GM12878 (cell line): ENCODE data around the gene SLC12A6. TPM values are rescaled to one million over a fixed set of nuclear protein-coding genes. Genes with fewer than 3 reads are reported as not detected.

ENCODE experiments used
- ATAC-seq: fragments of 200-7000 bp; cut with Tn5 transposase; 3 replicates; pipeline ENCODE4 v1.9.1; 2020; ENCODE audit warnings: mild to moderate bottlenecking, moderate library complexity
- BruUV-seq: library from RNA; stranded (reverse); fragments of 400-500 nt; replicated peaks from 2 replicates; lab custom pipeline; 2021; lab: Mats Ljungman, UMichigan
- CTCF ChIA-PET: fragments of 300-600 bp; sonication (Branson Sonifier 250); formaldehyde crosslinking; extraction: SDS; loops from one replicate; lab custom pipeline; 2021; ENCODE audit warnings: inconsistent platforms; lab: Yijun Ruan, JAX
- POLR2A ChIA-PET: fragments of 350-600 bp; formaldehyde crosslinking; extraction: SDS; loops from one replicate; lab custom pipeline; 2021; ENCODE audit warnings: inconsistent platforms; lab: Charles Lee
- RAD21 ChIA-PET: fragments of 300-600 bp; sonication (Branson Sonifier 250); formaldehyde crosslinking; loops from one replicate; lab custom pipeline; 2023; ENCODE audit warnings: antibody characterized with exemption; ENCODE audit not compliant: unreplicated experiment; lab: Charles Lee
- SMC1A ChIA-PET: fragments of 300-600 bp; sonication (Branson Sonifier 250); formaldehyde crosslinking; loops from one replicate; lab custom pipeline; 2023; ENCODE audit not compliant: unreplicated experiment, uncharacterized antibody; lab: Charles Lee
- DNase-seq: peaks from one replicate; pipeline ENCODE4 v3.0.0-alpha.2; 2011; ENCODE audit warnings: low read depth, low spot score
- FAIRE-seq: peaks from 3 replicates; lab custom pipeline; 2011; peaks lifted over from hg19 to GRCh38; lab: Jason Lieb, UNC
- H2AFZ ChIP-seq: 2 replicates; pipeline ENCODE4 v1.6.0; 2011; ENCODE audit warnings: low read depth, low read length, control low read depth; ENCODE audit not compliant: control insufficient read depth
- H3K27ac ChIP-seq: 2 replicates; pipeline ENCODE4 v1.5.1; 2011; ENCODE audit warnings: control low read depth; ENCODE audit not compliant: control insufficient read depth, insufficient read depth
- H3K27me3 ChIP-seq, 2 experiments: replicated peaks in 1 of 2; 2 replicates each; pipeline versions ENCODE4 v1.6.0 to v1.6.1; 2011; ENCODE audit warnings: low read length in 1 of 2; ENCODE audit not compliant: control insufficient read depth in 2 of 2, insufficient read depth in 2 of 2
- H3K36me3 ChIP-seq, 2 experiments: 2 replicates each; pipeline ENCODE4 v1.5.1; 2011; ENCODE audit warnings: low read length in 1 of 2; ENCODE audit not compliant: control insufficient read depth in 2 of 2, insufficient read depth in 2 of 2
- H3K4me1 ChIP-seq: 2 replicates; pipeline ENCODE4 v1.6.1; 2011; ENCODE audit warnings: mild to moderate bottlenecking, low read length, moderate library complexity, mixed read lengths; ENCODE audit not compliant: control insufficient read depth, insufficient read depth
- H3K4me2 ChIP-seq: 2 replicates; pipeline ENCODE4 v1.6.0; 2011; ENCODE audit warnings: control low read depth; ENCODE audit not compliant: control insufficient read depth, insufficient read depth
- H3K4me3 ChIP-seq: fragments of 200-600 bp; sonication (generic); 2 replicates; pipeline ENCODE4 v1.5.1; 2016
- H3K79me2 ChIP-seq: 2 replicates; pipeline ENCODE4 v1.6.0; 2011; ENCODE audit warnings: low read length; ENCODE audit not compliant: control insufficient read depth, insufficient read depth
- H3K9ac ChIP-seq: 2 replicates; pipeline ENCODE4 v1.8.0; 2011; ENCODE audit warnings: low read length, control low read depth, mixed read lengths; ENCODE audit not compliant: control insufficient read depth, insufficient read depth
- H3K9me3 ChIP-seq: replicated peaks from 3 replicates; pipeline ENCODE4 v1.5.1; 2011; ENCODE audit warnings: mild to moderate bottlenecking, low read length; ENCODE audit not compliant: control insufficient read depth, insufficient read depth
- H4K20me1 ChIP-seq: 2 replicates; pipeline ENCODE4 v1.6.0; 2011; ENCODE audit not compliant: control insufficient read depth, insufficient read depth
- ETV6 ChIP-seq, 2 experiments: fragments of 450-650 bp in 1 of 2; IDR thresholded peaks in 1 of 2; conservative IDR thresholded peaks in 1 of 2; 2 replicates each; pipeline ENCODE4 v1.6.1; 2014; ENCODE audit warnings: antibody characterized with exemption in 1 of 2, borderline replicate concordance in 1 of 2, low read depth in 1 of 2, mild to moderate bottlenecking in 1 of 2, moderate library complexity in 1 of 2
- ZNF622 ChIP-seq: fragments of 450-650 bp; IDR thresholded peaks from 2 replicates; pipeline ENCODE4 v1.6.1; 2017; ENCODE audit warnings: mild to moderate bottlenecking, inconsistent platforms
- WGBS: methylation state at CpG from one replicate; pipeline ENCODE4 v1.1.6; 2016; ENCODE audit warnings: low lambda C conversion rate; ENCODE audit not compliant: insufficient replicate concordance, insufficient coverage; ENCODE audit errors: missing lambda C conversion rate; 5-methylcytosine and 5-hydroxymethylcytosine counted together
- in situ Hi-C: fragments of 300-500 bp; cut with MboI; formaldehyde crosslinking; loops from 9 replicates; pipeline ENCODE4 v1.14.3; 2018; ENCODE audit warnings: mixed read lengths
- intact Hi-C: fragments of 100-400 bp; cut with micrococcal nuclease; formaldehyde crosslinking; loops from one replicate; pipeline ENCODE4 v1.14.2; 2022; ENCODE audit not compliant: unreplicated experiment
- polyA plus RNA-seq, 11 experiments: library from polyadenylated mRNA; depleted of rRNA in 4 of 11; unstranded in 6 of 11; stranded (reverse) in 5 of 11; fragments of >200 nt; fragmentation: Nextera tagmentation in 4 of 11; fragmentation: Illumina TruSeq in 1 of 11; extraction: Ambion mirVana in 4 of 11; extraction: Trizol in 1 of 11; gene quantifications; 1 replicate in 1 of 11; 2 replicates in 10 of 11; pipeline versions ENCODE4 v1.2.1 to v1.2.3, GENCODE V29; 2011 to 2016; ENCODE audit warnings: inconsistent platforms in 2 of 11, missing spikeins in 2 of 11, low read depth in 1 of 11
- total RNA-seq, 4 experiments: library from RNA; depleted of rRNA in 3 of 4; stranded (reverse); fragments of >200 nt in 3 of 4; fragmentation: Illumina TruSeq in 1 of 4; extraction: Trizol in 1 of 4; gene quantifications; 2 replicates each; pipeline versions ENCODE4 v1.2.1 to v1.2.3, GENCODE V29; 2013 to 2021
- TF ChIP-seq, protein P1 (sequence below): IDR thresholded peaks from 2 replicates; pipeline ENCODE4 v1.6.1; 2012; ENCODE audit warnings: mild to moderate bottlenecking, low read depth, low read length
- TF ChIP-seq, protein P2 (sequence below): fragments of 450-650 bp; IDR thresholded peaks from 2 replicates; pipeline ENCODE4 v1.6.1; 2016; ENCODE audit warnings: mild to moderate bottlenecking
- TF ChIP-seq, protein P3 (sequence below): IDR thresholded peaks from 2 replicates; pipeline ENCODE4 v1.6.1; 2011; ENCODE audit warnings: mild to moderate bottlenecking, low read depth, low read length, moderate library complexity; ENCODE audit not compliant: insufficient replicate concordance
- TF ChIP-seq, protein P4 (sequence below): fragments of 450-650 bp; IDR thresholded peaks from 2 replicates; pipeline ENCODE4 v1.6.1; 2018; ENCODE audit warnings: borderline replicate concordance, mild to moderate bottlenecking; ENCODE audit not compliant: partially characterized antibody

The SLC12A6 gene
- total and polyA plus RNA-seq, 10 of the 15 experiments (the other 5 are each of a cell fraction or from before 2014, with no cell fraction given): 4.7 to 94.4 (median 34.2) TPM

DNA sequence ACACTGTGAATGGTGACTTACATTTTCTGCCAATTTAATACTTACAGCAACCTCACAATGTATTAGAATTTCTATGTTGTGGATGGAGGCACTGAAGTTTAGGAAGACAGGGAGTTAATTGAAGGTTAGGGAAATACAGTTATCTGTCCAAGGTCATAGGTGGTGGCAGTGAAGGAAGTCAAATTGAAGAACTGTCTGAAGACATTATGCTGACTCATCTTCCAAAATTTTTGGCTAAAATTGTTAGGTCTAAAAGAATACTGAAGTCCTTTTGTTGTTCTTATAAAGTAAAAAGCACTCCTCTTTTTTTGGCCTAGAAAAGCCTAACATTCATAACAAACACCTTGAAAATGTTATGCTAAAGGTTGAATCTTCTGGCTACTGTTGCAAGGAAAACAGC is 85.0 kb downstream of the SLC12A6 start (continued):
- TF ChIP-seq, protein P1, sequence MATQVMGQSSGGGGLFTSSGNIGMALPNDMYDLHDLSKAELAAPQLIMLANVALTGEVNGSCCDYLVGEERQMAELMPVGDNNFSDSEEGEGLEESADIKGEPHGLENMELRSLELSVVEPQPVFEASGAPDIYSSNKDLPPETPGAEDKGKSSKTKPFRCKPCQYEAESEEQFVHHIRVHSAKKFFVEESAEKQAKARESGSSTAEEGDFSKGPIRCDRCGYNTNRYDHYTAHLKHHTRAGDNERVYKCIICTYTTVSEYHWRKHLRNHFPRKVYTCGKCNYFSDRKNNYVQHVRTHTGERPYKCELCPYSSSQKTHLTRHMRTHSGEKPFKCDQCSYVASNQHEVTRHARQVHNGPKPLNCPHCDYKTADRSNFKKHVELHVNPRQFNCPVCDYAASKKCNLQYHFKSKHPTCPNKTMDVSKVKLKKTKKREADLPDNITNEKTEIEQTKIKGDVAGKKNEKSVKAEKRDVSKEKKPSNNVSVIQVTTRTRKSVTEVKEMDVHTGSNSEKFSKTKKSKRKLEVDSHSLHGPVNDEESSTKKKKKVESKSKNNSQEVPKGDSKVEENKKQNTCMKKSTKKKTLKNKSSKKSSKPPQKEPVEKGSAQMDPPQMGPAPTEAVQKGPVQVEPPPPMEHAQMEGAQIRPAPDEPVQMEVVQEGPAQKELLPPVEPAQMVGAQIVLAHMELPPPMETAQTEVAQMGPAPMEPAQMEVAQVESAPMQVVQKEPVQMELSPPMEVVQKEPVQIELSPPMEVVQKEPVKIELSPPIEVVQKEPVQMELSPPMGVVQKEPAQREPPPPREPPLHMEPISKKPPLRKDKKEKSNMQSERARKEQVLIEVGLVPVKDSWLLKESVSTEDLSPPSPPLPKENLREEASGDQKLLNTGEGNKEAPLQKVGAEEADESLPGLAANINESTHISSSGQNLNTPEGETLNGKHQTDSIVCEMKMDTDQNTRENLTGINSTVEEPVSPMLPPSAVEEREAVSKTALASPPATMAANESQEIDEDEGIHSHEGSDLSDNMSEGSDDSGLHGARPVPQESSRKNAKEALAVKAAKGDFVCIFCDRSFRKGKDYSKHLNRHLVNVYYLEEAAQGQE: no peak
- TF ChIP-seq, protein P2, sequence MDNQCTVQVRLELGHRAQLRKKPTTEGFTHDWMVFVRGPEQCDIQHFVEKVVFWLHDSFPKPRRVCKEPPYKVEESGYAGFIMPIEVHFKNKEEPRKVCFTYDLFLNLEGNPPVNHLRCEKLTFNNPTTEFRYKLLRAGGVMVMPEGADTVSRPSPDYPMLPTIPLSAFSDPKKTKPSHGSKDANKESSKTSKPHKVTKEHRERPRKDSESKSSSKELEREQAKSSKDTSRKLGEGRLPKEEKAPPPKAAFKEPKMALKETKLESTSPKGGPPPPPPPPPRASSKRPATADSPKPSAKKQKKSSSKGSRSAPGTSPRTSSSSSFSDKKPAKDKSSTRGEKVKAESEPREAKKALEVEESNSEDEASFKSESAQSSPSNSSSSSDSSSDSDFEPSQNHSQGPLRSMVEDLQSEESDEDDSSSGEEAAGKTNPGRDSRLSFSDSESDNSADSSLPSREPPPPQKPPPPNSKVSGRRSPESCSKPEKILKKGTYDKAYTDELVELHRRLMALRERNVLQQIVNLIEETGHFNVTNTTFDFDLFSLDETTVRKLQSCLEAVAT: no peak
- TF ChIP-seq, protein P3, sequence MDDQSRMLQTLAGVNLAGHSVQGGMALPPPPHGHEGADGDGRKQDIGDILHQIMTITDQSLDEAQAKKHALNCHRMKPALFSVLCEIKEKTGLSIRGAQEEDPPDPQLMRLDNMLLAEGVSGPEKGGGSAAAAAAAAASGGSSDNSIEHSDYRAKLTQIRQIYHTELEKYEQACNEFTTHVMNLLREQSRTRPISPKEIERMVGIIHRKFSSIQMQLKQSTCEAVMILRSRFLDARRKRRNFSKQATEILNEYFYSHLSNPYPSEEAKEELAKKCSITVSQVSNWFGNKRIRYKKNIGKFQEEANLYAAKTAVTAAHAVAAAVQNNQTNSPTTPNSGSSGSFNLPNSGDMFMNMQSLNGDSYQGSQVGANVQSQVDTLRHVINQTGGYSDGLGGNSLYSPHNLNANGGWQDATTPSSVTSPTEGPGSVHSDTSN: no peak
- TF ChIP-seq, all 136 proteins: peak for 0

DNA sequence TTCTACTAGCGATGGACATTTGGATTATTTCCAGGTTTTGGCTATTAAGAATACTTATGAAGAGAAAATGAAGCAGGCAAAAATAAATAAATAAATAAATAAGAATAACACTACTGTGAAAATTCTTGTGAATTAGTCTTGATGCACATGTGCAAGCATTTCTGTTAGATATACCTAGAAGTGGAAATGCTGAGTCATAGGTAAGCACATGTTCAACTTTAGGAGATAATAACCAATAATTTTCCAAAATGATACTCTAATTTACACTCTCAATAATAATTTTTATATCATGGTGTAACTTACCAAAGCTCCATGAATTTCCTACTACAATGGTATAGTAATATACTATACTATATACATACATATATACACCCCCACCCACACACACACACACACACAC is 89.4 kb downstream of the SLC12A6 start:
- Histone ChIP-seq H2AFZ (no peak overlapping the region), H3K9me3 (no peaks in the 10 kb centered on the region), H3K9ac (no peak overlapping the region), H4K20me1 (no peaks in the 10 kb centered on the region), H3K27me3 (no peaks in the 10 kb centered on the region), H3K36me3 (peaks cover 4 to 40% of the 10 kb centered on the region in 2 experiments), H3K27ac (no peak overlapping the region), H3K4me1 (no peaks in the 10 kb centered on the region), H3K4me2 (no peak overlapping the region)
- POLR2A ChIA-PET: interaction anchor here (0.5 kb wide), 1 partner anchor 104 kb away, joined by 4 read pairs; no protein-coding TSS in a partner anchor
- ATAC-seq: no peak
- RAD21 ChIA-PET: interaction anchor here (1.3 to 1.4 kb wide), 2 partner anchors 80 to 119 kb away, joined by 3 to 7 read pairs; partner anchors contain the start of gene LPCAT4
- BruUV-seq: no TSS peak
- SMC1A ChIA-PET: interaction anchor here (1.0 to 1.9 kb wide), 3 partner anchors 10 to 119 kb away, joined by 3 to 5 read pairs (median 4); partner anchors contain the start of gene LPCAT4
- WGBS: 100% methylated on average over 1 of the region's 1 CpG
- intact Hi-C loops: no loop called here
- CTCF ChIA-PET: interaction anchor here (0.8 to 1.7 kb wide), 3 partner anchors 22 to 120 kb away, joined by 3 to 4 read pairs (median 4); no protein-coding TSS in a partner anchor
- TF ChIP-seq, protein P4, sequence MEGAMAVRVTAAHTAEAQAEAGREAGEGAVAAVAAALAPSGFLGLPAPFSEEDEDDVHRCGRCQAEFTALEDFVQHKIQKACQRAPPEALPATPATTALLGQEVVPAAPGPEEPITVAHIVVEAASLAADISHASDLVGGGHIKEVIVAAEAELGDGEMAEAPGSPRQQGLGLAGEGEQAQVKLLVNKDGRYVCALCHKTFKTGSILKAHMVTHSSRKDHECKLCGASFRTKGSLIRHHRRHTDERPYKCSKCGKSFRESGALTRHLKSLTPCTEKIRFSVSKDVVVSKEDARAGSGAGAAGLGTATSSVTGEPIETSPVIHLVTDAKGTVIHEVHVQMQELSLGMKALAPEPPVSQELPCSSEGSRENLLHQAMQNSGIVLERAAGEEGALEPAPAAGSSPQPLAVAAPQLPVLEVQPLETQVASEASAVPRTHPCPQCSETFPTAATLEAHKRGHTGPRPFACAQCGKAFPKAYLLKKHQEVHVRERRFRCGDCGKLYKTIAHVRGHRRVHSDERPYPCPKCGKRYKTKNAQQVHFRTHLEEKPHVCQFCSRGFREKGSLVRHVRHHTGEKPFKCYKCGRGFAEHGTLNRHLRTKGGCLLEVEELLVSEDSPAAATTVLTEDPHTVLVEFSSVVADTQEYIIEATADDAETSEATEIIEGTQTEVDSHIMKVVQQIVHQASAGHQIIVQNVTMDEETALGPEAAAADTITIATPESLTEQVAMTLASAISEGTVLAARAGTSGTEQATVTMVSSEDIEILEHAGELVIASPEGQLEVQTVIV: no peak
- no peak for TF ChIP-seq ETV6 (conservative IDR thresholded peaks at IDR 0.05 in 1 of 2, IDR thresholded peaks at IDR 0.05 in 1 of 2; ENCODE audit: borderline replicate concordance in 1 of 2, low read depth in 1 of 2)
- no peak for TF ChIP-seq ZNF622
- TF ChIP-seq, all 136 proteins: peak for 0
- H3K4me3 ChIP-seq: no peak overlapping the region
- in situ Hi-C loops: loop anchor here (25.0 kb wide), 1 partner anchor 339 kb away; the partner anchor contains the start of gene GOLGA8B
- H3K79me2 ChIP-seq: no peaks in the 10 kb centered on the region
- FAIRE-seq: no peak
- DNase-seq: no peak
